Stimulated activated CD4-positive, alpha-beta T cell treated with anti-CD3 and anti-CD28 coated beads, Interleukin-2, amount 100 ng/mL, for 24 hours (primary cell): ENCODE data around the gene LRRC26.

Source experiments
- DNase-seq, 2 donors: peaks; one replicate each; pipeline ENCODE4 v3.0.0-alpha.2; 2020

LRRC26 gene

GRCh38 chr9:137181680-137182079 lies 11.8 kb upstream of the LRRC26 start:
- no peak for DNase-seq

GRCh38 chr9:137180491-137180890 lies 10.6 kb upstream of the LRRC26 start:
- no peak for DNase-seq

- DNase-seq: no peak
Observed at GRCh38 chr9:137179761-137180160, 9.9 kb upstream of the LRRC26 start.

- no peak for DNase-seq
Observed at GRCh38 chr9:137178939-137179630, 9.2 kb upstream of the LRRC26 start.

- DNase-seq: no peak
Observed at GRCh38 chr9:137178201-137178938, 8.5 kb upstream of the LRRC26 start.

- peak in 1 of 2 donors; percentile 36 for DNase-seq
Observed at GRCh38 chr9:137176302-137177182, 6.7 kb upstream of the LRRC26 start.

- DNase-seq: no peak
Observed at GRCh38 chr9:137175345-137175961, 5.6 kb upstream of the LRRC26 start.

GRCh38 chr9:137174722-137175293 lies 5.0 kb upstream of the LRRC26 start:
- no peak for DNase-seq

- no peak for DNase-seq
Observed at GRCh38 chr9:137173796-137174664, 4.2 kb upstream of the LRRC26 start.

GRCh38 chr9:137172901-137173795 lies 3.3 kb upstream of the LRRC26 start:
- no peak for DNase-seq

- DNase-seq: no peak
Observed at GRCh38 chr9:137171149-137171900, 1.5 kb upstream of the LRRC26 start.

- no peak for DNase-seq
Observed at GRCh38 chr9:137170486-137171148, 766 bp upstream of the LRRC26 start.

GRCh38 chr9:137168904-137169856 lies 671 bp downstream of the LRRC26 start:
- peak in 1 of 2 donors; percentile 41 for DNase-seq

- DNase-seq: no peak
Observed at GRCh38 chr9:137168573-137168903, 1.3 kb downstream of the LRRC26 start.

GRCh38 chr9:137167747-137168572 lies 1.9 kb downstream of the LRRC26 start:
- no peak for DNase-seq

- DNase-seq: no peak
Observed at GRCh38 chr9:137167277-137167746, 2.5 kb downstream of the LRRC26 start.
